Neural progenitor cell (in vitro differentiated cells): ENCODE measurements around the gene ATP8B4.

Experiments used
- EZH2 ChIP-seq: fragments of 200-600 bp; sonication (generic); IDR thresholded peaks from 2 replicates; pipeline ENCODE4 v1.6.1; 2017; ENCODE audit warnings: antibody characterized with exemption, mild to moderate bottlenecking, moderate library complexity
- EZH2phosphoT487 ChIP-seq: fragments of 200-600 bp; sonication (generic); IDR thresholded peaks from 2 replicates; pipeline ENCODE4 v1.6.1; 2017; ENCODE audit warnings: antibody characterized with exemption
- TF ChIP-seq, protein P1 (sequence below): fragments of 200-600 bp; sonication (generic); IDR thresholded peaks from 2 replicates; pipeline ENCODE4 v1.5.1; 2017; ENCODE audit warnings: antibody characterized with exemption, mild to moderate bottlenecking

DNA sequence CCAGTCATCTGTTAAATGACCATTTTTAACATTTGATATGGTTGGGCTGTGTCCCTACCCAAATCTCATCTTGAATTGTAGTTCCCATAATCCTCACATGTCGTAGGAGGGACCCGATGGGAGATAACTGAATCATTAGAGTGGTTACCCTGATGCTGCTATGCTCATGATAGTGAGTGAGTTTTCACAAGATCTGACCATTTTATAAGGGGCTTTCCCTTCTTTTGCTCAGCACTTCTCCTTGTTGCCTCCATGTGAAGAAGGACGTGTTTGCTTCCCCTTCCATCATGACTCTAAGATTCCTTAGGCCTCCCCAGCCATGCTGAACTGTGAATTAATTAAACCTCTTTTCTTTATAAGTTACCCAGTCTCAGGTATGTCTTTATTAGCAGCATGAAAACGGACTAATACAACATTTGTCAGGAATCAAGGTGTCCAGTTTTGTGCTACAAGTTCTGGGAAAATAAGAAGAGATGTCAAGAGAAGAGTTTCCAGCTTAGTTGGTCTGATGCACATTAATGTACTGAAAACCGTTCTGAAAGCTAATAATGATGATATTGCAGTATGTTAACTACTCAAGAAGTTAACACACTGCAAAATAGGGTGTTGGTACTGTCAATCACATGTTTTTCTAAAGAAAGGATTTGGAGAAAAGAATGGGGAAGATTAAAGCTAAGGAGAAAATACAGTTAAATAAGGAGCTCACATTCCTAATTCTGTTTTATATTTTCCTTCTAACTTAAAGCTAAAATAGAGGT is 67.9 kb downstream of the ATP8B4 start:
- TF ChIP-seq, protein P1, sequence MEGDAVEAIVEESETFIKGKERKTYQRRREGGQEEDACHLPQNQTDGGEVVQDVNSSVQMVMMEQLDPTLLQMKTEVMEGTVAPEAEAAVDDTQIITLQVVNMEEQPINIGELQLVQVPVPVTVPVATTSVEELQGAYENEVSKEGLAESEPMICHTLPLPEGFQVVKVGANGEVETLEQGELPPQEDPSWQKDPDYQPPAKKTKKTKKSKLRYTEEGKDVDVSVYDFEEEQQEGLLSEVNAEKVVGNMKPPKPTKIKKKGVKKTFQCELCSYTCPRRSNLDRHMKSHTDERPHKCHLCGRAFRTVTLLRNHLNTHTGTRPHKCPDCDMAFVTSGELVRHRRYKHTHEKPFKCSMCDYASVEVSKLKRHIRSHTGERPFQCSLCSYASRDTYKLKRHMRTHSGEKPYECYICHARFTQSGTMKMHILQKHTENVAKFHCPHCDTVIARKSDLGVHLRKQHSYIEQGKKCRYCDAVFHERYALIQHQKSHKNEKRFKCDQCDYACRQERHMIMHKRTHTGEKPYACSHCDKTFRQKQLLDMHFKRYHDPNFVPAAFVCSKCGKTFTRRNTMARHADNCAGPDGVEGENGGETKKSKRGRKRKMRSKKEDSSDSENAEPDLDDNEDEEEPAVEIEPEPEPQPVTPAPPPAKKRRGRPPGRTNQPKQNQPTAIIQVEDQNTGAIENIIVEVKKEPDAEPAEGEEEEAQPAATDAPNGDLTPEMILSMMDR = no peak
- TF ChIP-seq EZH2 (no peak), EZH2phosphoT487 (no peak)
